Left renal cortex interstitium (tissue), 4 donors: ENCODE results near the gene TMSB10. TPM values are rescaled to one million over a fixed set of nuclear protein-coding genes. Genes with fewer than 3 reads are reported as not detected.

Experiments
- DNase-seq, 4 donors: peaks; one replicate each; pipeline ENCODE4 v3.0.0-alpha.2; 2013; ENCODE audit warnings: low read depth in 4 of 4, low spot score in 2 of 4, missing footprints in 1 of 4
- polyA plus RNA-seq, 4 donors: library from polyadenylated mRNA; unstranded; fragments of 120-200 nt; gene quantifications; one replicate each; pipeline ENCODE4 v1.2.1, GENCODE V29; 2013; ENCODE audit not compliant: insufficient read length in 4 of 4

TMSB10 gene
- polyA plus RNA-seq, 4 donors: 1,436 to 1,953 (median 1,590) TPM

GRCh38 chr2:84879584-84880394 is 25.7 kb upstream of the TMSB10 start:
- DNase-seq: peak in 1 of 4 donors; percentile 4

DNA sequence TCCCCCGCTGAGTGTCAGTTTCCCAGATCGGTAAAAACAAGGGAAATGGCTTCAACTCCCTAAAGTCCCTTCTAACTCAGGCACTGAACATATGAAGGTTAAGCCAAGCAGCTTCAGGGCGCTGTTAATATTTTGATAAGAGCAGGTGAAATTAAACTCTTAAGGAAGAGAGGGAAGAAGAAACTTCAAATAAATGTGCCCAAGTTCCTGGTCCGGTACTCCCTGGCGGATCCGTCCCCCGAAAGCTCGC is 25.1 kb upstream of the TMSB10 start:
- no peak for DNase-seq

DNA sequence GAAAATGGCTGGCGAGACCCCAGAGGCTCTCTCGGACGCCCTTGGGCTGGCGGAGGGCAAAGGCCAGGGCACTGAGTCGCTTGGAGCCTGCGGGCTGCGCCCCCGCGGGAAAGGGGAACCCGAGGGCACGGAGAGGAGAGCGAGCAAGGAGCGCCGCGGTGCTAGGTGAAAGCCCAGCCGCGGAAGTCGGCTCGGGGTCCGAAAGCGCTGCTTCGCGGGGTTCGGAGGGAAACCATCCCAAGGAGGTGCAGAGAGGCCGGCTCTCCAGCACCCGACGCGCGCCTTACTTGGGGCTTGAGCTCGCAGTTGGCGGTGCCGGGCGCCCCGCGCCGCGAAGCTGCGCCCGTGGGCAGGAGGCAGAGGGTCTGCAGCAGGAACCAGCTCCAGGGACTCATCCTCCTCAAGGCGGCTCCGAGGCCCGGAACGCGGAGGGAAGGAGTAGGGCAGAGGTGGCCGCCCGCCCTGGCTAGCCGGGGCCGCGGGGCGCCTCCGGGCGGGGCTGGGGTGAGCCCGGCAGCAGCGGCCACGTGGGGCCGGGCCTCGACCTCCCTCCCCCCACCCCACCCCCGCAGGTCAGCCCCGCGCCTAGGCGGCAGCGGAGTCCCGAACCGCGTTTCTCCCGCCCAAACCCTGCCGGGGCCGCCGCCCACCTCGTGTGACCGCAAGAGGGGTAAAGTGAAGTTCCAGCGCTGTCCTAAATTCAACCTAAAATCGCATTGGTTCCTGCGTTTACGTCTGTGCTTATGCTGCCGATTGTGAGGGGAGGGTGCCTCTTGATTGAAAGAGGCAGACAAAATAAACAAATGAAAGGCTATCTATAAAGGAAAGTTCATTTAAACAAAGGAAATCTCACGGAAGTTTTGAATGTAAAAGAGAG is 24.6 kb upstream of the TMSB10 start, which contains the start of gene TRABD2A:
Gene TRABD2A (minus strand): TSS at position 440 of the 877 bp plus-strand sequence. CDS start 45 bp downstream, at position 395.
- DNase-seq: no peak

DNA sequence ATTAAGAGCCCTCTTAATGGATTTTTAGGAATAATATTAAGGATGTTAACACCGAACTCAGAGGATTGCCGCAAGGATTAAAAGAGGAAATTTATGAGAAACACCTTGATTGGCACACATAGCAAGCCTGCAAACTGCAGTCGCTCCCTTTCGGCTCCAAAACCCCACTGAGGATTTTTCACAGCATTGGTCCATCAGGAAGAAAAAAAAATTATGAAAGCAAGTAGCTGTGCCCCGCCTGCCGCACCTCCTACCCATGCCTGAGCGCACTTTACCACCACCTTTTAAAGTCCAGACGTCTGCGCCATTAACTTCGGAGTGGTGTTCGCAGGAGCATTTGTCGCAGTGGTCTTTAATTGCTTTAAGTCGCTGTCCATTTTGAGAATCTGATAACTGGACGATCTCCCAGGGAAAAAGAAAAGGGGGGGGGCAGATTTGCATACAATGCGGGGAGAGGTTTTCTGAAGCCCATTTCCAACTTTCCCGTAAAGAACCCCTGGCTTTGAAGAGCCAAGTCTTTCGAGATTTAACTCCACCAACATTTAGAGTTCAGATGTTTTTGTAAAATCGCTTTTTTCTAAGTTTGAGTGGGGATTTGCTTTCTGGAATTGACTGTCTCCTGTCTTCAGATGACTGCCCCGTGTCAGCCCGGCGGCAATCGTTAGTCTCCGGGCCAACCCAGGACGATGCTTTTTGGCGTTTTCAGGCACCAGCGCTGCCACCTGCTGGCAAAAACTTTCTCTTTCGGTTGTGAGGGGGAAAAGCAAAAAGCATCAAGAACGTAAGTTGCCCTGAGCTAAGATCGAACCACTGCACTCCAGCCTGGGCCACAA is 23.7 kb upstream of the TMSB10 start:
- DNase-seq: peak in 1 of 4 donors; percentile 71

GRCh38 chr2:84882414-84882738 is 23.1 kb upstream of the TMSB10 start:
- DNase-seq: no peak

DNA sequence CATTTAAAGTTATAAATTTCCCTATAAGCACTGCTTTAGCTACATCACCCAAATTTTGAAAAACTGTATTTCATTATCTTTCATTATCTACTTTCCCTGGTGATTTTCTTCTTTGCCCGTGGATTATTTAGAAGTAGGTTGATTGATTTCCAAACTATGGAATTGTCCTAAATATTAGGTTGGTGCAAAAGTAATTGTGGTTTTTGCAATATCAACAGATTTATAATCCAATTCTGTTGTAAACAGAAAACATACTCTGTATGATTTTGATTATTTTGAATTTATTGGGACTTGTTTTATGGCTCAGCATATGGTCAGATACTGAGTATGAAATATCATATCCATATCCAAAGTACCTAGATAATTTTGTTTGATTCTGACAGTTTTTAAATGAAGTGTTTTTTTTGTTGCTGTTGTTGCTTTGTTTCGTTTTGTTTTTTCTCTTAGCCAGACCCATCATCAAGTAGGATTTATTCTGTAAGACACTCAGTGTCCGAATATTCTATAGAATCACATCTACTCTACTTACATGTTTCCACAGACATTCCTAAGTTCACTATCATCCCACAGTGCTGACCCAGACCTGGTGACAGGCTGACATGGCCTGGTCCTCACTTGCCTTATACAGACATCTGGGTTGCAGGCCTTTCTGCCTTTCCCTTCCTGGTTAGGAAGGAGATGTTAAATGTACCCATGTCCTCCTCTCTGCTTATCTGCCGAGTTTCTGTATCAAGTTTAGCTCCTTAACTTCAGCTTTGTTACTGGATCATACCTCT is 22.5 kb upstream of the TMSB10 start:
- DNase-seq: no peak

GRCh38 chr2:84884449-84884848 is 21.0 kb upstream of the TMSB10 start:
- DNase-seq: no peak

- DNase-seq: no peak
These were observed 20.3 kb upstream of the TMSB10 start for GRCh38 chr2:84885111-84885510.

DNA sequence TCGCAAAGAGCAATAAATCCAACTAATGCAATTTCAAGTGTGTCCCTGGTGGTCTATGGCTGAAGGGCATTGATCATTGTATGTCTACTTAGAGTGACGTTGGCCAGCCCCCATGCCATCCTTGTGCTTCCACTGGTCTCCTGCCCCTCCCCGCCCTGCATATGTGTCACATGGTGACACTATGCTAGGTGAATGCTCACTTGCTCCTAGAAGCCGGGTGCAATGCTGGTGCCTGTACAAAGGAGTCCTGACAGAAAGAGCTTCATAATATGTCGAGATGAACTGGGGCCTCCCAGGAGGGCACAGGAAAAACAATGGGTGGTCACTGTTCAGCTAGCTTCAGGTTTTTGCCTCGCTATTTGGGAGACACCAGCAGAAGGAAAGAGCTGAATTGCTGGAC is 18.7 kb upstream of the TMSB10 start:
- DNase-seq: no peak

DNA sequence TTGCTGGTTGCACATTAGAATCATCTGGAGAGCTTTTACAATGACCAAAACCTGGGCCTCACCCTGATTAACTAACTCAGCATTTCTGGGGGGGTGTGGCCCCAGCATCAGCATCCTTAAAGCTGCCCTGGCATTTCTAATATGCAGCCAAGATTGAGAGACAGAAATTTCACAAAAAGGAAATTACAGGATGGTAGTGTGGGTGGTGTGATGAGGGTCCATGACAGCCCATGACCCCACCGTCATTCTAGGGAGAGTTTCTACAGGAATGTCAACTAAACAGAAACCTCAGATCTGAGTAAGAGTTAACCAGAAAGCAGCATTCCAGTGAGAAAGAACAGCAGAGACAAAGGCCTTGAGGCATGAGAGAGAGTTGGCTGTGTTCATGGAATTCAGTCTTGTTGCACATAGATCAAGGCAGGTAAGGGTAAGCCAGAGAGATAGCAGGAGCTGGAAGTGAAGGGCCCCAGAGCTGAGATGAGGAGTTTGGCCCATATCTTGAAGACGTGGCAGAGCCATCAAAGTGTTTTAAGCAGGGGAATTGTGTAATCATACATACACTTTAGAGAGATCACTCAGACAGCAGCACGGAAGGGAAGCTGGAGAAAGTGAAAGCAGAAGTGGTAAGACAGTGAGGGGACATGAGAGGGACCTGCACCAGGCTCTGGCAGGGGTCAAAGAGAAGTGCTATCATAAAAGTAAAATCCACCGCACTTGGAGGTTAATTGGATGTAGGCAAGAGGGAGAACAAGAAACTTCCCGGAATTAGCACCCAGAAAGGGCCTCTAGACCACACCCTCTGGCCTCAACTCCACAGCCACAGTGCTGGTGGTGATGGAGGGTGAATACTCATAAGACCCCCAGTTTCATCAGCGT is 16.8 kb upstream of the TMSB10 start:
- no peak for DNase-seq

DNA sequence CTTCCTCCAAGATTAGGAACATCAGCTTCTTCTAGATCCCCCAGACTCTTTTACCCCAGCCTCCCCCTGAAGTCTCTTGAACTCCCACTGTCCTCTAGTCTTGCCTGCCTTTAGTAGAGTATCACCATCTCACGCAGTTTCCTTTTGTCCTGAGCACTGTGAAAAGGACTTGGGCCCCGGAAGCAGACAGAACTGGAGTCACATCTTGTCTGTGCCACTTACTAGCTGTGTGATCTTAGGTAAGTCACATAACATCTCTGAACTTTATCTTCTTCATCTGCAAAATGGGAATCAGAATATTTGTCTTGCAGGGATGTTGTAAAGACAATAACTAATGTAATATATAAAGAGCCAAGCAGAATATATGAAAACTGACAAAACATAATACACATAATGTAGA is 16.1 kb upstream of the TMSB10 start:
- no peak for DNase-seq

DNA sequence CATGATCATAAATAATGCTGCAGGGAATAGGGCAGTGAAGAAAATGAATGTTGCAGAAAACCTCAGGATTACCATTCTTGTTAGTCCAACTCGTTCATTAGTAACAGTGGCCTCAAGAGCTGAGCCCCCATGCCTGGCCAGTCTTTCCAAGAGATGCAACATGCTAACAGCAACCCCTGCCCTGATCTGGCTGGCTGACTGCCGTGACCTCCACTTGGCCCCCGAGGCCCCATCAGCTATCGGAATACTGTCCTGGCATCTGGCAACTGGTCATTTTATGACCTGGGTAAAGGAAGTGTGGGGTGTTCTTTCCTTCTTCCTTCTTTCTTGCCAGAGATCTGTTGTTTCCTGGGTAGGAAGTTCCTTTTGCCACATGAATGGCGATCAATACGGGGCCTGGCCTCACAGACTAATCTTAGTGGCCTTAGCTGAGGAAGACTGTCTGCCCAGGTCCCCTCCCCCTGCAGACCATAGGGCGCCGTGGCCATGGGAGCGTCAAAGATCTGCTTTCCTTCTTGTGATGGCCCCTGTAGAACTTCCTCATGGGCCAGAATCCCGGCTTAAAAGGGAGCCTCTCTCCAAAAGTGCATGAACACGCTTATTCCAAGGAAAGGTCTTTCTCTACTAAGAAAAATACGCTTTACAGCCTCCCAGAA is 14.0 kb upstream of the TMSB10 start:
- DNase-seq: no peak

DNA sequence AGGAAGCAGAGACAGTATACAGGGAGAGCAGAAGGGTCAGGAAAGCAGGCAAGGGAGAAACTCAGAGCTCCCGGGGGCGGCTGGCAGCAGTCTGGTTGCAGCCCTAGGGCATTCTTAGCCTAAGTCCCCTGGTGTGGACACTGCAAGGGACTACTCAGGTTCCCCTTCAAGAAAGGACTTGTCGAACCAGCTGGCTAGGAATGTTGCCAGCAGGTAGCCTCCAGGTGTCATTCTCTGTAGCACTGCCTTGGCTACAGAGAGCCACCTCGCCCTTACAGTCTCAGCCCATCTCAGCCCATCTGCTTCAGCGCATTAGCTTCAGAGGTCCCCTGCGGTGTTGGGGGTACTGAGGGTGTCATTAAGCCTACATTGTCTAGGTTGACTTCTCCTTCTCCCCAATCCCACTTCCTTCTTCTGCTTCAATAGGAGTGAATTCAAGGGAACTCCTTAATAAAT is 11.3 kb upstream of the TMSB10 start:
- no peak for DNase-seq

DNA sequence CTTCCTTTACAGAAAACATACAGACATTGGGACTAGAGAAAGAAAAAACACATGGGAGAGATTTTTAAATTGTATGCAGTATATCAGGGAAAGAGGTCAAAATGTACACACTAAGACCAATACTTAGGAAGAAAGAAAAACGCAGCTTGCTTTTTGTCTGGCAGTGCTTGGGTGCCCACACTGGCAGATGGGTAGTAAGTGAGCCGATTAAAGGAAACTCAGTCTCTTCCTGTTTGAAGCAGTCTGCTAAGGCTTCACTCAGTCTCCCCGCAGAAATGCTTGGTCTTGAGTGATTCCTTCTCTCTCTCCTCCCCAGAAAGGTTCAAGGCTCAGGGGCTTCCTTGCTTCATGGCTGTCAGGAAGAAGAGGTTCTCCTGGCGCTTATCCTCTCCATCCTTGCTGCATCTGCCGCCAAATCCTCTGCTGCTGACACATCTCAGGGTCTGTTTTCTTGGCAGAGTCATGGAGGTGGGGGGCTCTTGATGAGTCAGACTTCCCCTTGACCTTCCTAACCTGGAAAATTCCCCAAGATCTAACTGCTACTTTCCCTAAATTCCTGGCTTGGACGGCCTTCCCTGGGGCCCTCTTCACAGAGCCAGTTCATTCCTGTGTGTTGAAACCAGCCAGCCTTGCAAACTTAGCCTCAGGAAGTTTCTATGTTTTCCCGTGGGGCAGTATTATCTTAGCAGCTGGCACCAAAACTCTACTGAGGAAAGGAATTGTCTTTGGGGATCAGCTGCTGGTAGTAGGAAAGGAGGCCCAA is 10.5 kb upstream of the TMSB10 start:
- no peak for DNase-seq

GRCh38 chr2:84896567-84896966 is 8.9 kb upstream of the TMSB10 start:
- no peak for DNase-seq

DNA sequence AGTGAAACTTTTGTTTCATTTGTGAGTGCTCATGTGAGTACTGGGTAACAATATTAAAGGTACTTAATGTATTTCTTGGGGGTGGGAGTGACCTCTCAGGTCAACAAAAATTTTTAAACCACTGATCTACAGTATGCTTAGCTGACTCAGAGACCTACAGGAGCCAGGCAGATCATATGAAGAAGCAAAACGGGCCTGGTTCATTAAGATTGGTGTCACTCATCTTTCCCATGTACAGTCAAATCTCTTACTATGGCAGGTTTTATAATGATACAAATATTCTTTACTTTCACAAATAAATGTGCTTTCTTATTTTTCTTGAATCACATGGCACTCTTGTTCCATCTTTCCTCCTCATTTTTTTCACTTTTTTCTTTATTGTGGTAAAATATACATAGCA is 7.7 kb upstream of the TMSB10 start:
- DNase-seq: no peak

GRCh38 chr2:84899304-84900204 is 5.9 kb upstream of the TMSB10 start:
- no peak for DNase-seq
